Keratinocyte (primary cell): Measurements from ENCODE around the gene GNLY. TPM values are rescaled to one million over a fixed set of nuclear protein-coding genes. Genes with fewer than 3 reads are reported as not detected.

Experiments
- DNase-seq: peaks from one replicate; pipeline ENCODE4 v3.0.0-alpha.2; 2011; ENCODE audit warnings: low read depth, missing footprints, low spot score
- FAIRE-seq: peaks from 2 replicates; lab custom pipeline; 2011; peaks lifted over from hg19 to GRCh38; lab: Jason Lieb, UNC
- H2AFZ ChIP-seq: 2 replicates; pipeline ENCODE4 v1.6.0; 2012; ENCODE audit warnings: low read length, control low read depth, inconsistent platforms; ENCODE audit not compliant: control insufficient read depth
- H3K27ac ChIP-seq: 2 replicates; pipeline ENCODE4 v1.5.1; 2011; ENCODE audit warnings: low read length; ENCODE audit not compliant: control insufficient read depth, insufficient read depth
- H3K27me3 ChIP-seq: 3 replicates; pipeline ENCODE4 v1.6.0; 2011; ENCODE audit warnings: low read length; ENCODE audit not compliant: control insufficient read depth, insufficient read depth; ENCODE audit errors: extremely low read depth
- H3K36me3 ChIP-seq, 2 experiments: 2 replicates in 1 of 2; 3 replicates in 1 of 2; pipeline ENCODE4 v1.5.1; 2011; ENCODE audit warnings: low read length in 2 of 2, mild to moderate bottlenecking in 1 of 2; ENCODE audit not compliant: control insufficient read depth in 2 of 2, insufficient read depth in 2 of 2; ENCODE audit errors: extremely low read depth in 1 of 2
- H3K4me1 ChIP-seq: 3 replicates; pipeline ENCODE4 v1.5.1; 2011; ENCODE audit warnings: low read length; ENCODE audit not compliant: control insufficient read depth, insufficient read depth; ENCODE audit errors: extremely low read depth
- H3K4me2 ChIP-seq: 3 replicates; pipeline ENCODE4 v1.6.0; 2011; ENCODE audit warnings: low read depth, low read length; ENCODE audit not compliant: control insufficient read depth, insufficient read depth; ENCODE audit errors: extremely low read depth
- H3K4me3 ChIP-seq, 3 experiments: fragments of 200-600 bp in 1 of 3; sonication (generic) in 1 of 3; 2 replicates in 2 of 3; 3 replicates in 1 of 3; pipeline ENCODE4 v1.5.1; 2011 to 2016; ENCODE audit warnings: low read length in 3 of 3, mild to moderate bottlenecking in 3 of 3, control low read depth in 2 of 3, inconsistent platforms in 1 of 3, low read depth in 1 of 3, mixed read lengths in 1 of 3, mixed run types in 1 of 3, moderate library complexity in 1 of 3; ENCODE audit not compliant: control insufficient read depth in 2 of 3, insufficient read depth in 2 of 3; ENCODE audit errors: extremely low read depth in 1 of 3
- H3K79me2 ChIP-seq: 2 replicates; pipeline ENCODE4 v1.6.0; 2012; ENCODE audit warnings: low read length; ENCODE audit not compliant: control insufficient read depth, insufficient read depth
- H3K9ac ChIP-seq: 3 replicates; pipeline ENCODE4 v1.6.0; 2011; ENCODE audit warnings: low read length; ENCODE audit not compliant: control insufficient read depth, insufficient read depth; ENCODE audit errors: extremely low read depth
- H3K9me1 ChIP-seq: 3 replicates; pipeline ENCODE4 v1.6.0; 2011; ENCODE audit warnings: low read length; ENCODE audit not compliant: control insufficient read depth, insufficient read depth; ENCODE audit errors: extremely low read depth
- H3K9me3 ChIP-seq: 2 replicates; pipeline ENCODE4 v1.5.1; 2012; ENCODE audit warnings: low read depth, low read length; ENCODE audit not compliant: control insufficient read depth
- H4K20me1 ChIP-seq: 3 replicates; pipeline ENCODE4 v1.6.0; 2011; ENCODE audit warnings: low read length; ENCODE audit not compliant: control insufficient read depth, insufficient read depth; ENCODE audit errors: extremely low read depth
- CTCF ChIP-seq, 3 experiments: IDR thresholded peaks in 1 of 3; conservative IDR thresholded peaks in 1 of 3; optimal IDR thresholded peaks in 1 of 3; 2 replicates in 2 of 3; 3 replicates in 1 of 3; pipeline versions ENCODE3 to v1.5.1; 2011; ENCODE audit warnings: low read length in 3 of 3, mild to moderate bottlenecking in 3 of 3, moderate library complexity in 2 of 3, control low read depth in 1 of 3, inconsistent platforms in 1 of 3; ENCODE audit not compliant: insufficient read depth in 2 of 3; ENCODE audit errors: extremely low read depth in 1 of 3
- EZH2 ChIP-seq: IDR thresholded peaks from one replicate; pipeline ENCODE4 v1.6.1; 2012; ENCODE audit warnings: inconsistent platforms, mild to moderate bottlenecking, low read length, moderate library complexity
- dilution Hi-C: fragments of 300-500 bp; cut with MboI; formaldehyde crosslinking; loops from one replicate; pipeline ENCODE4 v1.7.0; 2020; ENCODE audit warnings: low sequenced_read_pairs; ENCODE audit not compliant: extremely low pct_ligation_motif_present
- polyA plus RNA-seq, 5 experiments: library from polyadenylated mRNA; depleted of rRNA in 3 of 5; stranded (reverse) in 3 of 5; stranded (forward) in 1 of 5; unstranded in 1 of 5; fragments of >200 nt; gene quantifications; 1 replicate in 1 of 5; 2 replicates in 3 of 5; 3 replicates in 1 of 5; pipeline versions ENCODE4 v1.2.1 to v1.2.3, GENCODE V29; 2011 to 2012; ENCODE audit warnings: missing spikeins in 2 of 5, low read depth in 1 of 5, low replicate concordance in 1 of 5

GNLY gene
- polyA plus RNA-seq, 1 donor (not counting 4 experiments of a cell fraction or from before 2014, with no cell fraction given) = not detected

DNA sequence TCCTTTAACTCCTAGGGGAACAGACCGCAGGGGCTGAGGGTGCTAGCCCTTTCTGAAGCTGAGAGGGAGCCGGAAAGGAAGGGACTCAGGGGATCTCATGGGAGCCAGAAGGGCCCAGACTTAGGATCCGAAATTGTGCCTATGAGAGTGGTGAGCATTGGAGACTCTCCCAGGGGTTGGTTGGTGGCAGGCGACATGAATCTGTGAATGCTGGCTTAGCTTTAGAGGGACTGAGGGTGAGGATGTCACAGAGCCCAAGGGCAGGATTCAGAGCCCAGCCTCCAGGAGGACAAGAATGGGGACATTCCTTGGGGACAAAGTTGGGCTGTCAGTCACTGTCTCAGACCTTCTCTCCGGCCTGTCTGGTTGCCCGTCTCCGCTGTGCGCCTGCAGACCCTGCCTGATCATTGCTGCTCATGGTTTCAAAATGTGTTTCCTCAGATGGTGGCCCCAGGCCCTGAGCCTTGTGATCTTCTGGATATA, 17.5 kb downstream of the GNLY start:
- Histone ChIP-seq H3K9ac (no peak overlapping the region), H3K4me3 (no peak overlapping the region), H4K20me1 (no peaks in the 10 kb centered on the region), H3K36me3 (no peaks in the 10 kb centered on the region), H3K9me1 (no peaks in the 10 kb centered on the region), H3K27ac (no peak overlapping the region), H2AFZ (no peak overlapping the region), H3K79me2 (no peaks in the 10 kb centered on the region), H3K27me3 (peaks cover 23% of the 10 kb centered on the region), H3K9me3 (no peaks in the 10 kb centered on the region), H3K4me1 (no peaks in the 10 kb centered on the region), H3K4me2 (no peak overlapping the region)
- FAIRE-seq (no peak), DNase-seq (no peak)
- dilution Hi-C loops = loop anchor here (25.0 kb wide), 1 partner anchor 101 kb away; no protein-coding TSS in a partner anchor
- TF ChIP-seq EZH2 (no peak), CTCF (optimal IDR thresholded peaks at IDR 0.05 in 1 of 3, IDR thresholded peaks at IDR 0.05 in 1 of 3, conservative IDR thresholded peaks at IDR 0.05 in 1 of 3; ENCODE audit: extremely low read depth in 1 of 3, insufficient read depth in 2 of 3, low read length in 3 of 3) (no peak)

DNA sequence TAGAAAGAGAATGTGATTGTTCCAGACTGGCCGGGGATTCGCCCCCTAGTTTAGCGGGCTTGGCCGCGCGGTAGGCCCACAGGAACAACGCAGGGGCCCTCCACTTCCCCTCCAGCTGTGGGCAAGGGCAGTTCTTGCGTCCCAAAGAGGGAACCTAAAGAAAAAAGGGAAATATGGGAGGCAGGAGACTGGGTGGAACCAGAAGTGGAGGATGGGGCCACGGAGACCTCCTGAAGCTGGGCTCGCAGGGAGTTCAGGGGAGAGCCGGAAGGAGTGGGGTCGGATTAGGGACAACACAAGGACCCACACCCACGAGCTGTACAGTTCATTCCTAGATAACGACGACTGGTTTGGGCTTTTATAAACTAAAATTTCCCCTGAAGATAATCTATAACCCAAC, 18.2 kb downstream of the GNLY start:
- dilution Hi-C loops = loop anchor here (25.0 kb wide), 1 partner anchor 100 kb away; no protein-coding TSS in a partner anchor
- no peak for DNase-seq
- no peak overlapping the region for H2AFZ ChIP-seq
- no peak overlapping the region for H3K27ac ChIP-seq
- H3K9me3 ChIP-seq = no peaks in the 10 kb centered on the region
- H3K9ac ChIP-seq = no peak overlapping the region
- no peak overlapping the region for H3K4me2 ChIP-seq
- no peak for TF ChIP-seq EZH2
- TF ChIP-seq CTCF (optimal IDR thresholded peaks at IDR 0.05 in 1 of 3, IDR thresholded peaks at IDR 0.05 in 1 of 3, conservative IDR thresholded peaks at IDR 0.05 in 1 of 3; ENCODE audit: extremely low read depth in 1 of 3, insufficient read depth in 2 of 3, low read length in 3 of 3) = no peak
- H3K4me1 ChIP-seq = no peaks in the 10 kb centered on the region
- FAIRE-seq = no peak
- H3K4me3 ChIP-seq = no peak overlapping the region
- no peaks in the 10 kb centered on the region for H3K36me3 ChIP-seq
- no peaks in the 10 kb centered on the region for H3K9me1 ChIP-seq
- H4K20me1 ChIP-seq = no peaks in the 10 kb centered on the region
- H3K27me3 ChIP-seq = peaks cover 23% of the 10 kb centered on the region
- H3K79me2 ChIP-seq = no peaks in the 10 kb centered on the region
